Peyer's patch (tissue), 4 donors: Measurements from ENCODE around the gene EEFSEC.

ENCODE experiments used
- CTCF ChIP-seq, 6 experiments: fragments of 450-650 bp in 4 of 6; fragments of 200-600 bp in 2 of 6; sonication (generic) in 1 of 6; IDR thresholded peaks; one replicate each; pipeline ENCODE4 v1.5.1; 2017 to 2019; ENCODE audit warnings: antibody characterized with exemption in 6 of 6, mild to moderate bottlenecking in 3 of 6, moderate library complexity in 1 of 6
- POLR2A ChIP-seq, 2 donors: fragments of 450-650 bp; IDR thresholded peaks; one replicate each; pipeline ENCODE4 v1.5.1; 2017; ENCODE audit warnings: antibody characterized with exemption in 2 of 2, mild to moderate bottlenecking in 2 of 2, moderate library complexity in 2 of 2

- TF ChIP-seq CTCF (IDR thresholded peaks at IDR 0.05), result peak; percentile 69 to 95 (median 88)
- TF ChIP-seq POLR2A (IDR thresholded peaks at IDR 0.05), result no peak
Measured at GRCh38 chr3:128426128-128426921, 273.0 kb downstream of the EEFSEC start.
